B cell (primary cell): ENCODE results near the gene ZCCHC24. TPM values are rescaled to one million over a fixed set of nuclear protein-coding genes. Genes with fewer than 3 reads are reported as not detected.

Source experiments
- ATAC-seq: fragments of 200-7000 bp; cut with Tn5 transposase; one replicate; pipeline ENCODE4 v1.10.0; 2021; ENCODE audit warnings: low read depth, mild to moderate bottlenecking, moderate number of reproducible peaks, moderate library complexity
- CTCF ChIA-PET: fragments of 350-600 bp; sonication (Branson Sonifier 250); formaldehyde crosslinking; loops from one replicate; lab custom pipeline; 2021; ENCODE audit warnings: antibody characterized with exemption, inconsistent platforms; lab: Charles Lee
- POLR2A ChIA-PET: fragments of 350-600 bp; sonication (Branson Sonifier 250); formaldehyde crosslinking; loops from one replicate; lab custom pipeline; 2021; ENCODE audit warnings: antibody characterized with exemption; lab: Charles Lee
- DNase-seq: peaks from one replicate; pipeline ENCODE4 v3.0.0; 2013
- H2AFZ ChIP-seq: 2 replicates; pipeline ENCODE4 v1.6.1; 2012; ENCODE audit warnings: mild to moderate bottlenecking, low read depth, low read length; ENCODE audit not compliant: insufficient read depth, poor library complexity, severe bottlenecking
- H3K27ac ChIP-seq, 2 donors: 1 replicate in 1 of 2; 2 replicates in 1 of 2; pipeline ENCODE4 v1.5.1; 2012 to 2013; ENCODE audit warnings: low read length in 2 of 2, mild to moderate bottlenecking in 2 of 2, moderate library complexity in 1 of 2
- H3K27me3 ChIP-seq, 4 experiments: fragments of 200-600 bp in 1 of 4; sonication (generic) in 1 of 4; replicated peaks in 1 of 4; 1 replicate in 2 of 4; 2 replicates in 2 of 4; pipeline versions ENCODE4 v1.6.1 to v1.7.0; 2013 to 2016; ENCODE audit warnings: low read length in 3 of 4, mild to moderate bottlenecking in 2 of 4, mixed read lengths in 1 of 4, moderate library complexity in 1 of 4; ENCODE audit not compliant: insufficient read depth in 4 of 4, control insufficient read depth in 3 of 4; ENCODE audit errors: control extremely low read depth in 1 of 4
- H3K36me3 ChIP-seq, 2 experiments: replicated peaks in 1 of 2; 1 replicate in 1 of 2; 2 replicates in 1 of 2; pipeline versions ENCODE4 v1.6.1 to v1.7.1; 2013; ENCODE audit warnings: low read length in 1 of 2; ENCODE audit not compliant: insufficient read depth in 2 of 2, control insufficient read depth in 1 of 2; ENCODE audit errors: control extremely low read depth in 1 of 2, extremely low read depth in 1 of 2
- H3K4me1 ChIP-seq, 2 donors: fragments of 200-600 bp in 1 of 2; sonication (generic) in 1 of 2; 1 replicate in 1 of 2; 2 replicates in 1 of 2; pipeline versions ENCODE4 v1.5.1 to v1.6.1; 2013 to 2017; ENCODE audit warnings: low read length in 2 of 2; ENCODE audit not compliant: control insufficient read depth in 2 of 2, insufficient read depth in 2 of 2
- H3K4me2 ChIP-seq: replicated peaks from 2 replicates; pipeline ENCODE3; 2012; ENCODE audit warnings: mild to moderate bottlenecking, low read depth, low read length; ENCODE audit not compliant: poor library complexity, severe bottlenecking
- H3K4me3 ChIP-seq, 5 experiments: fragments of 200-600 bp in 1 of 5; sonication (generic) in 1 of 5; 1 replicate in 3 of 5; 2 replicates in 2 of 5; pipeline versions ENCODE4 v1.5.1 to v1.7.0; 2011 to 2016; ENCODE audit warnings: low read length in 4 of 5, mild to moderate bottlenecking in 4 of 5, low read depth in 2 of 5, control low read depth in 1 of 5, moderate library complexity in 1 of 5; ENCODE audit not compliant: insufficient read depth in 1 of 5; ENCODE audit errors: control extremely low read depth in 1 of 5, extremely low read depth in 1 of 5
- H3K79me2 ChIP-seq: fragments of 200-600 bp; sonication (generic); one replicate; pipeline ENCODE4 v1.6.0; 2016; ENCODE audit warnings: low read length; ENCODE audit not compliant: control insufficient read depth, insufficient read depth
- H3K9ac ChIP-seq: fragments of 200-600 bp; sonication (generic); 2 replicates; pipeline ENCODE4 v1.6.1; 2017; ENCODE audit warnings: mild to moderate bottlenecking, low read length, moderate library complexity
- H3K9me3 ChIP-seq, 3 donors: one replicate each; pipeline versions ENCODE4 v1.6.1 to v1.7.1; 2013; ENCODE audit warnings: low read length in 2 of 3; ENCODE audit not compliant: control insufficient read depth in 2 of 3, insufficient read depth in 1 of 3; ENCODE audit errors: control extremely low read depth in 1 of 3
- H4K20me1 ChIP-seq: 2 replicates; pipeline ENCODE4 v1.6.0; 2012; ENCODE audit warnings: mild to moderate bottlenecking, low read length; ENCODE audit not compliant: insufficient read depth, control insufficient read depth, poor library complexity, severe bottlenecking
- H3K27ac Mint-ChIP-seq: one replicate; pipeline ENCODE4 v1.8.0; 2021; ENCODE audit warnings: mixed read lengths
- H3K27me3 Mint-ChIP-seq: one replicate; pipeline ENCODE4 v1.8.0; 2021; ENCODE audit warnings: mixed read lengths
- H3K4me1 Mint-ChIP-seq: one replicate; pipeline ENCODE4 v1.8.0; 2021; ENCODE audit warnings: mixed read lengths
- H3K4me3 Mint-ChIP-seq: one replicate; pipeline ENCODE4 v1.8.0; 2021; ENCODE audit warnings: mixed read lengths
- H3K9me3 Mint-ChIP-seq: one replicate; pipeline ENCODE4 v1.8.0; 2022; ENCODE audit warnings: mixed read lengths; ENCODE audit not compliant: insufficient read depth
- CTCF ChIP-seq: fragments of 200-600 bp; IDR thresholded peaks from one replicate; pipeline ENCODE4 v1.8.0; 2022; ENCODE audit warnings: antibody characterized with exemption, mild to moderate bottlenecking
- EZH2 ChIP-seq: IDR thresholded peaks from 2 replicates; pipeline ENCODE4 v1.6.1; 2012; ENCODE audit warnings: borderline replicate concordance, low read depth, mild to moderate bottlenecking, moderate library complexity, low read length; ENCODE audit not compliant: insufficient read depth, poor library complexity, severe bottlenecking
- WGBS: methylation state at CpG from one replicate; pipeline ENCODE4 v1.1.5; 2013; ENCODE audit warnings: missing lambda C conversion rate; ENCODE audit not compliant: insufficient coverage; 5-methylcytosine and 5-hydroxymethylcytosine counted together
- intact Hi-C: fragments of 100-400 bp; cut with micrococcal nuclease; formaldehyde crosslinking; loops from one replicate; pipeline ENCODE4 v1.10.0; 2022
- polyA plus RNA-seq: library from polyadenylated mRNA; depleted of rRNA; stranded (reverse); fragments of >200 nt; gene quantifications from 2 replicates; pipeline ENCODE4 v1.2.3, GENCODE V29; 2012
- total RNA-seq, 2 donors: library from RNA; stranded (reverse); fragments of 120-200 nt in 1 of 2; gene quantifications; 1 replicate in 1 of 2; 2 replicates in 1 of 2; pipeline versions ENCODE4 v1.2.3 to v1.2.4, GENCODE V29; 2013 to 2022

ZCCHC24 gene
- total and polyA plus RNA-seq, 2 donors (not counting 1 experiment from before 2014, with no cell fraction given): 0.34 to 2.3 TPM

GRCh38 chr10:79375321-79376077 is 69.9 kb downstream of the ZCCHC24 start:
- POLR2A ChIA-PET: no interaction called here
- H3K4me2 ChIP-seq: no peak overlapping the region

More at GRCh38 chr10:79375321-79376077, 69.9 kb downstream of the ZCCHC24 start:
- WGBS: 89% methylated on average over 4 of the region's 6 CpGs
- H3K4me1 Mint-ChIP-seq: peaks cover 5% of the 10 kb centered on the region
- H3K9me3 ChIP-seq: peaks cover 2 to 5% (median 4%) of the 10 kb centered on the region in 3 donors
- H3K27me3 Mint-ChIP-seq: peaks cover 6% of the 10 kb centered on the region
- H3K36me3 ChIP-seq: no peaks in the 10 kb centered on the region
- no peaks in the 10 kb centered on the region for H4K20me1 ChIP-seq
- intact Hi-C loops: loop anchor here (2.0 kb wide), 1 partner anchor 13 kb away; no protein-coding TSS in a partner anchor
- H3K27me3 ChIP-seq: peaks cover 0 to 4% (median 0%) of the 10 kb centered on the region in 4 experiments
- TF ChIP-seq EZH2: no peak
- no peak for TF ChIP-seq CTCF
- ATAC-seq: no peak
- H3K4me3 ChIP-seq: no peak overlapping the region
- H3K4me3 Mint-ChIP-seq: no peak overlapping the region
- no peaks in the 10 kb centered on the region for H3K79me2 ChIP-seq
- CTCF ChIA-PET: interaction anchor here (1.0 to 5.0 kb wide), 11 partner anchors 10 to 180 kb away, joined by 3 to 124 read pairs (median 5); no protein-coding TSS in a partner anchor
- H3K9ac ChIP-seq: no peak overlapping the region
- H3K27ac ChIP-seq: no peak overlapping the region
- peaks cover 0 to 2% of the 10 kb centered on the region in 2 donors for H3K4me1 ChIP-seq
- no peaks in the 10 kb centered on the region for H3K9me3 Mint-ChIP-seq
- no peak for DNase-seq
- H3K27ac Mint-ChIP-seq: no peak overlapping the region
- no peak overlapping the region for H2AFZ ChIP-seq
